ENCODE data around the gene CREB3. TPM values are rescaled to one million over a fixed set of nuclear protein-coding genes. Genes with fewer than 3 reads are reported as not detected.

CREB3 gene
- total and polyA plus RNA-seq, 2 of the 4 experiments (the other 2 are of a cell fraction) = 60.7 to 106 TPM

- Histone ChIP-seq H3K18ac (ENCODE audit: low read depth, low read length) (no peak overlapping the region), H3K9me1 (ENCODE audit: insufficient read depth, low read length) (no peaks in the 10 kb centered on the region; the same call in 1 of the 2 replicates), H3K4me3 (ENCODE audit: insufficient read depth, low read depth, low read length) (no peak overlapping the region), H3K56ac (ENCODE audit: extremely low read depth, insufficient read depth, low read length) (no peak overlapping the region), H3K9ac (ENCODE audit: low read depth, low read length) (no peak overlapping the region), H3K4me2 (ENCODE audit: low read depth, low read length) (no peak overlapping the region), H2BK5ac (ENCODE audit: low read depth, low read length, poor library complexity, severe bottlenecking) (no peak overlapping the region), H2BK15ac (ENCODE audit: low read depth, low read length) (no peak overlapping the region), H4K8ac (ENCODE audit: low read depth in 2 of 2, low read length in 2 of 2) (no peak overlapping the region), H4K91ac (ENCODE audit: insufficient read depth, low read depth, low read length) (no peak overlapping the region), H2AK5ac (ENCODE audit: low read depth, low read length) (no peak overlapping the region), H2AK9ac (replicated peaks; ENCODE audit: low read depth, low read length, poor library complexity) (no peak overlapping the region), H3K4ac (ENCODE audit: low read depth, low read length) (no peak overlapping the region), H3K27me3 (ENCODE audit: control insufficient read depth, insufficient read depth, low read length) (peaks cover 29% of the 10 kb centered on the region), H3K27ac (ENCODE audit: insufficient read depth, low read length) (no peak overlapping the region), H2BK20ac (ENCODE audit: low read depth, low read length) (no peak overlapping the region), H3K23ac (ENCODE audit: low read depth, low read length) (no peak overlapping the region), H2BK120ac (ENCODE audit: low read depth, low read length) (no peak overlapping the region), H3K36me3 (ENCODE audit: control insufficient read depth, insufficient read depth, low read length) (no peaks in the 10 kb centered on the region), H3K14ac (replicated peaks; ENCODE audit: low read depth, low read length) (no peak overlapping the region), H3K4me1 (ENCODE audit: control insufficient read depth, insufficient read depth, low read length) (no peaks in the 10 kb centered on the region), H3K79me1 (ENCODE audit: low read depth in 1 of 2, low read length in 2 of 2) (no peaks in the 10 kb centered on the region), H2AFZ (replicated peaks; ENCODE audit: low read length, poor library complexity) (no peak overlapping the region), H4K20me1 (ENCODE audit: insufficient read depth, low read length) (no peaks in the 10 kb centered on the region), H3K9me3 (ENCODE audit: control insufficient read depth, insufficient read depth, low read length) (no peaks in the 10 kb centered on the region), H4K5ac (ENCODE audit: low read depth, low read length) (no peak overlapping the region)
- dilution Hi-C loops (cut with HindIII; ENCODE audit: low sequenced_read_pairs, unreplicated experiment) (no loop called here), in situ Hi-C loops (cut with MboI; ENCODE audit: low sequenced_read_pairs) (loop anchor here (5.0 kb wide), 1 partner anchor 104 kb away; no protein-coding TSS in a partner anchor), intact Hi-C loops (cut with micrococcal nuclease) (no loop called here)
- ATAC-seq (ENCODE audit: low read depth) = no peak
- TF ChIP-seq BHLHE40 (IDR thresholded peaks at IDR 0.05; ENCODE audit: low read depth, low read length) (no peak), USF2 (IDR thresholded peaks at IDR 0.05; ENCODE audit: low read depth, low read length) (no peak), CEBPB (IDR thresholded peaks at IDR 0.05; ENCODE audit: low read depth, low read length) (no peak), MXI1 (IDR thresholded peaks at IDR 0.05; ENCODE audit: borderline replicate concordance, low read depth, low read length) (no peak), FOS (IDR thresholded peaks at IDR 0.05; ENCODE audit: low read depth, low read length) (no peak), RAD21 (IDR thresholded peaks at IDR 0.05; ENCODE audit: low read length) (no peak), CHD1 (IDR thresholded peaks at IDR 0.05; ENCODE audit: low read depth, low read length) (no peak), SMC3 (IDR thresholded peaks at IDR 0.05; ENCODE audit: low read depth, low read length) (no peak), MAFK (IDR thresholded peaks at IDR 0.05; ENCODE audit: low read depth, low read length) (no peak), NFE2L2 (IDR thresholded peaks at IDR 0.05; ENCODE audit: low read depth, low read length) (no peak), RCOR1 (IDR thresholded peaks at IDR 0.05; ENCODE audit: insufficient replicate concordance, low read length) (no peak), ELK1 (IDR thresholded peaks at IDR 0.05; ENCODE audit: borderline replicate concordance, low read depth, low read length) (no peak), RFX5 (IDR thresholded peaks at IDR 0.05; ENCODE audit: low read depth, low read length) (no peak), POLR2A (IDR thresholded peaks at IDR 0.05; ENCODE audit: low read depth, low read length) (no peak), MAZ (IDR thresholded peaks at IDR 0.05; ENCODE audit: borderline replicate concordance, low read depth, low read length) (no peak), CTCF (conservative IDR thresholded peaks at IDR 0.05; ENCODE audit: low read depth, low read length) (no peak)
- POLR2A ChIA-PET (ENCODE audit: unreplicated experiment) = no interaction called here
- DNase-seq = no peak
- BruUV-seq (replicated peaks) = no TSS peak
- WGBS, 2 experiments (ENCODE audit: extremely low coverage in 2 of 2, insufficient read length in 1 of 2) = 83% methylated on average over 1 of the region's 3 CpGs; no CpG with 5 or more reads in 1 of the 2 experiments
- CTCF ChIA-PET = no interaction called here
Observed at GRCh38 chr9:35778496-35778895, 46.0 kb downstream of the CREB3 start.

Data from IMR-90 (cell line).